HG02571 (cell line): ENCODE measurements around the gene HNRNPLL.
A peak's percentile ranks its signal among the peaks of the same experiment; 100 is the strongest.
"Not testable (repeated sequence)": the region's sequence is repeated elsewhere in the genome, so short reads cannot be mapped to it uniquely, and the experiment has no call there.

Experiments
- ATAC-seq: cut with Tn5 transposase; IDR thresholded peaks from one replicate; pipeline ENCODE4 v1.9.1; 2021; ENCODE audit warnings: mild to moderate bottlenecking, moderate library complexity; ENCODE audit not compliant: unreplicated experiment

The HNRNPLL gene

GRCh38 chr2:38620282-38620977 lies 17.7 kb upstream of the HNRNPLL start:
- ATAC-seq, result no peak

GRCh38 chr2:38619458-38620164 lies 16.9 kb upstream of the HNRNPLL start:
- ATAC-seq, result peak; percentile 52

- no peak for ATAC-seq
Observed at GRCh38 chr2:38617301-38617700, 14.6 kb upstream of the HNRNPLL start.

- ATAC-seq, result no peak
Observed at GRCh38 chr2:38615237-38615636, 12.5 kb upstream of the HNRNPLL start.

- ATAC-seq, result no peak
Observed at GRCh38 chr2:38613849-38614213, 11.1 kb upstream of the HNRNPLL start.

GRCh38 chr2:38613126-38613848 lies 10.6 kb upstream of the HNRNPLL start:
- no peak for ATAC-seq

GRCh38 chr2:38610851-38611801 lies 8.4 kb upstream of the HNRNPLL start:
- peak; percentile 67 for ATAC-seq

GRCh38 chr2:38609246-38609645 lies 6.5 kb upstream of the HNRNPLL start:
- not testable (repeated sequence) for ATAC-seq

- no peak for ATAC-seq
Observed at GRCh38 chr2:38608755-38609154, 6.0 kb upstream of the HNRNPLL start.

- no peak for ATAC-seq
Observed at GRCh38 chr2:38605298-38605830, 2.6 kb upstream of the HNRNPLL start.

GRCh38 chr2:38603402-38604290 lies 918 bp upstream of the HNRNPLL start:
- peak; percentile 49 for ATAC-seq

GRCh38 chr2:38602136-38602731 lies 494 bp downstream of the HNRNPLL start:
- peak; percentile 15 for ATAC-seq

- no peak for ATAC-seq
Observed at GRCh38 chr2:38601463-38602135, 1.1 kb downstream of the HNRNPLL start.

- ATAC-seq, result no peak
Observed at GRCh38 chr2:38600921-38601455, 1.7 kb downstream of the HNRNPLL start.

- no peak for ATAC-seq
Observed at GRCh38 chr2:38600242-38600891, 2.4 kb downstream of the HNRNPLL start.

GRCh38 chr2:38599706-38600105 lies 3.0 kb downstream of the HNRNPLL start:
- no peak for ATAC-seq

- ATAC-seq, result no peak
Observed at GRCh38 chr2:38598991-38599295, 3.8 kb downstream of the HNRNPLL start.
